BLaER1 treated with 17β-estradiol and CSF1 and Interleukin-3, amounts not matched to agents 10 nM and 100 nM (cell line): ENCODE results near the gene SLC35F6.
"Not testable (repeated sequence)": the region's sequence is repeated elsewhere in the genome, so short reads cannot be mapped to it uniquely, and the experiment has no call there.

Experiments
- H3K27ac ChIP-seq, 11 experiments: shearing (Covaris generic); formaldehyde crosslinking; 2 replicates each; pipeline ENCODE4 v1.8.1; 2022
- H3K27me3 ChIP-seq, 11 experiments: shearing (Covaris generic); formaldehyde crosslinking; 2 replicates each; pipeline ENCODE4 v1.8.1; 2022
- H3K36me3 ChIP-seq, 11 experiments: shearing (Covaris generic); formaldehyde crosslinking; 2 replicates each; pipeline ENCODE4 v1.8.1; 2022
- H3K4me1 ChIP-seq, 10 experiments: shearing (Covaris generic); formaldehyde crosslinking; 2 replicates each; pipeline ENCODE4 v1.8.1; 2022
- H3K4me2 ChIP-seq, 11 experiments: shearing (Covaris generic); formaldehyde crosslinking; 2 replicates each; pipeline ENCODE4 v1.8.1; 2022
- H3K4me3 ChIP-seq, 10 experiments: shearing (Covaris generic); formaldehyde crosslinking; 2 replicates each; pipeline ENCODE4 v1.8.1; 2022
- H3K9ac ChIP-seq, 11 experiments: shearing (Covaris generic); formaldehyde crosslinking; 2 replicates each; pipeline ENCODE4 v1.8.1; 2022
- H3K9me3 ChIP-seq, 11 experiments: shearing (Covaris generic); formaldehyde crosslinking; replicated peaks in 1 of 11; 2 replicates each; pipeline ENCODE4 v1.8.1; 2022
- H4K20me1 ChIP-seq, 11 experiments: shearing (Covaris generic); formaldehyde crosslinking; 2 replicates each; pipeline ENCODE4 v1.8.1; 2022
- Cebpa-rat ChIP-seq, 11 experiments: shearing (Covaris generic); IDR thresholded peaks; 2 replicates each; pipeline ENCODE4 v1.8.1; 2022

Gene SLC35F6

DNA sequence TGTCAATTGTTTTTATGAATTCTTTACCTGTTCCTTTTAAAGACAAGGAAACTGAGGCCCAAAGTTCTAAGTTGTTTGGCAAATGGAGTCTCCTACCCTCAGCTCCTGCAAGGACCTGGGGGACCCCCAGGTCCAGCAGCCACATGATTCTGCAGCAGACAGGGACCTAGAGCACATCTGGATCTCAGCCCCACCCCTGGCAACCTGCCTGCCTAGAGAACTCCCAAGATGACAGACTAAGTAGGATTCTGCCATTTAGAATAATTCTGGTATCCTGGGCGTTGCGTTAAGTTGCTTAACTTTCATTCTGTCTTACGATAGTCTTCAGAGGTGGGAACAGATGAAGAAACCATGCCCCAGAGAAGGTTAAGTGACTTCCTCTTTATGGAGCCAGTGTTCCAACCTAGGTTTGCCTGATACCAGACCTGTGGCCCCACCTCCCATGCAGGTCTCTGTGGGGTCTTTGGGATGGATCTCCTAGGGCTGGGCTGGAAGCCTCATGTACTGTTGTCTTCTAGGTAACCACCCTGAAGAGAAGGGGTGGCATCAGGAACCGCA is 16.2 kb downstream of the SLC35F6 start:
- H3K9me3 ChIP-seq: peaks cover 0 to 17% (median 0%) of the 10 kb centered on the region in 11 experiments; a peak in 9 of 22 replicates
- no peak overlapping the region for H3K4me2 ChIP-seq
- peaks cover 6 to 18% (median 7%) of the 10 kb centered on the region in 10 experiments; a peak in 16 of 20 replicates for H3K4me1 ChIP-seq
- peaks cover 0 to 37% (median 19%) of the 10 kb centered on the region in 11 experiments; a peak in 18 of 22 replicates for H4K20me1 ChIP-seq
- H3K27ac ChIP-seq: no peak overlapping the region
- no peak for TF ChIP-seq Cebpa-rat (IDR thresholded peaks at IDR 0.05)
- peaks cover 60 to 73% (median 64%) of the 10 kb centered on the region in 11 experiments for H3K36me3 ChIP-seq
- no peak overlapping the region for H3K4me3 ChIP-seq
- no peaks in the 10 kb centered on the region for H3K27me3 ChIP-seq
- no peak overlapping the region for H3K9ac ChIP-seq

DNA sequence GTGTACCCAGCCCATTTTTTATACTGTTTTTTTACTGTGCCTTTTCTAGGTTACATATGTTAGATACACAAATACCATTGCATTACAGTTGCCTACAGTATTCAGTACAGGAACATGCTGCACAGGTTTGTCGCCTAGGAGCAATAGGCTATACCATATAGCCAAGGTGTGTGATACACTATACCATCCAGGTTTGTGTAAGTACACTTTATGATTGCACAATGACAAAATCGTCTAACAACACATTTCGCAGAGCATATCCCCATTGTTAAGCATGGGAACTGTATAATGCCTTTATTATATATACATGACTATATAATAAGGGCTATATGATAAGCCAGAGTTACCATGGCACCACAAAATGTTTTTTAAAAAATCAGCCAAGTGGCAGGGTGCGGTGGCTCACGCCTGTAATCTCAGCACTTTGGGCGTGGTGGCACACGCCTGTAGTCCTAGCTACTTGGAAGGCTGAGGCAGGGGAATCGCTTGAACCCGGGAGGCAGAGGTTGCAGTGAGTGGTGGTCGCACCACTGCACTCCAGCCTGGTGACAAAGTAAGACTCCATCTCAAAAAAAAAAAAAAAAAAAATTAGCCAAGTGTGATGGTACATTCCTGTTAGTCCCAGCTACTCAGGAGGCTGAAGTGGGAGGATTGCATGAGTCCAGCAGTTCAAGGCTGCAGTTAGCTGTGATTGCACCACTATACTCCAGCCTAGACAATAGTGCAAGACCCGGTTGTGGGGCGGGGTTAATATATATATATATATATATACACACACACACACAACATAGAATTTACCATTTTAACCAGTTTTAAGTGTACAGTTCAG is 19.0 kb downstream of the SLC35F6 start:
- Histone ChIP-seq H3K27me3 (no peaks in the 10 kb centered on the region), H3K9ac (no peak overlapping the region), H3K4me2 (no peak overlapping the region), H3K27ac (no peak overlapping the region), H3K36me3 (peaks cover 32 to 45% (median 38%) of the 10 kb centered on the region in 11 experiments), H3K4me1 (peaks cover 22 to 37% (median 25%) of the 10 kb centered on the region in 10 experiments), H3K9me3 (peaks cover 0 to 17% (median 0%) of the 10 kb centered on the region in 11 experiments; a peak in 9 of 22 replicates), H3K4me3 (no peak overlapping the region), H4K20me1 (peaks cover 0 to 10% (median 3%) of the 10 kb centered on the region in 11 experiments; a peak in 5 of 22 replicates)
- TF ChIP-seq Cebpa-rat (IDR thresholded peaks at IDR 0.05): no peak

DNA sequence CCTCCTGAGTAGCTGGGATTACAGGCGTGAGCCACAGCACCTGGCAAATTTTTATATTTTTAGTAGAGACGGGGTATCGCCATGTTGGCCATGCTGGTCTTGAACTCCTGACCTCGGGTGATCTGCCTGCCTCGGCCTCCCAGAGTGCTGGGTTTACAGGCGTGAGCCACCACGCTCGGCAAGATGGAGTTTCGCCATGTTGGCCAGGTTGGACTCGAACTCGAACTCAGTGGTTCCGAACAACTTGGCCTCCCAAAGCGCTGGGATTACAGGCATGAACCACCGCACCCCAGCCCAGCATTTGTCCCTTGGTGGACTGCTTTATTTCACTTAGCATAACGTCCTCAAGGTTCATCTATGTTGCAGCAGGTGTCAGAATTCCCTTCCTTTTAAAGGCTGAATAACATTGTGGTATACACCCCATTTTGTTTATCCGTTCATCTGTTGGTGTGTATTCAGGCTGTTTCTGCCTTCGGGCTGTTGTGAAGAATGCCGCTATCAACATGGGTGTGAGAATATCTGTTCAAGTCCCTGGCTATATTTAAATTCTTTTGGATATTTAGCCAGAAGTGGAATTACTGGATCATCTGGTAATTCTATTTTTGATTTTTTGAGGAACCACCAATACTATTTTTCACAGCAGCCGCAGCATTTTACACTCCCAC is 20.6 kb downstream of the SLC35F6 start:
- peaks cover 18 to 39% (median 35%) of the 10 kb centered on the region in 11 experiments for H3K36me3 ChIP-seq
- peak overlapping the region in 9 of 11 experiments; percentile 64 to 93 (median 69); a peak in 13 of 22 replicates for H3K9ac ChIP-seq
- H3K4me3 ChIP-seq: peak overlapping the region; percentile 55 to 89 (median 80); a peak in 17 of 20 replicates
- no peaks in the 10 kb centered on the region for H3K27me3 ChIP-seq
- H3K4me2 ChIP-seq: peak overlapping the region; percentile 69 to 96 (median 83); a peak in 20 of 22 replicates
- no peak for TF ChIP-seq Cebpa-rat (IDR thresholded peaks at IDR 0.05)
- peaks cover 0 to 16% (median 0%) of the 10 kb centered on the region in 11 experiments; a peak in 2 of 22 replicates for H4K20me1 ChIP-seq
- H3K9me3 ChIP-seq: peaks cover 0 to 19% (median 8%) of the 10 kb centered on the region in 11 experiments; a peak in 15 of 22 replicates
- peaks cover 26 to 51% (median 33%) of the 10 kb centered on the region in 10 experiments for H3K4me1 ChIP-seq
- H3K27ac ChIP-seq: peak overlapping the region in 5 of 11 experiments; percentile 48 to 94 (median 64); a peak in 8 of 22 replicates

DNA sequence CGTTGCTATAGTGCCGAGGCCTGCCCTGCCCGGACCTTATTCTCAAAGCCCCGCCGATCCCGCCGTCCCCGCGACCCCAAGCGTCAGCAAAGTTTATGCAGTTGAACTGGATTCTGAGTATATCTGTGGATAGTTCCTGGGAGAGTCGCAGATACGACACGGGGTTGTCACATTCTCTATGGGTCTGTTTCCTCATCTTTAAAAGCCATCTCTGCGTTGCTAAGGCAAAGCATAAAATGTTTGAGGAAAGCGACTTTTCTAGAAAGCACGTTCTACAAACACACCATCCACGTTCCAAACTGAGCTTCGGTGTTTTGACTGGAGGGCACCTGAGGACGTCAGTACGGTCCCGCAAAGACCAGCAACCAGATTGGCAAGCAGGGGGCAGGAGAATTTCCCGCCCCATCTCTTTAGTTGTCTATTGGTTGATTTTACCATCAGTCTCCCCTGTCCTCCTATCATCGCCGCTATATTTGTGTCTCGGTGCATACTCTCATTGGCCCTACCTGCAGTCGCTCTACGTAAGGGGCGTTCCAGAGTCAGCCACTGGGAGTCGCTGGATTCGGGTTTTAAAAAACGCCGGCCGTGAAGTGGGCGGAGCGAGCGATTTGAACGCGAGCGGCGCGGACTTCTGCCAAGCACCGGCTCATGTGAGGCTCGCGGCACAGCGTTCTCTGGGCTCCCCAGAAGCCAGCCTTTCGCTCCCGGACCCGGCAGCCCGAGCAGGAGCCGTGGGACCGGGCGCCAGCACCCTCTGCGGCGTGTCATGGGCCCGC is 21.5 kb downstream of the SLC35F6 start, which contains the start of gene CENPA:
Gene CENPA (plus strand): TSS at position 626 of the 776 bp plus-strand sequence. CDS start 141 bp downstream, at position 767.
- Histone ChIP-seq H4K20me1 (peaks cover 0 to 16% (median 0%) of the 10 kb centered on the region in 11 experiments; a peak in 3 of 22 replicates), H3K4me2 (peak within 1 kb of the TSS; percentile 78 to 96 (median 89)), H3K9me3 (peaks cover 5 to 18% (median 16%) of the 10 kb centered on the region in 11 experiments; a peak in 21 of 22 replicates), H3K27ac (peak within 1 kb of the TSS; percentile 15 to 94 (median 85); a peak in 21 of 22 replicates), H3K9ac (peak within 1 kb of the TSS; percentile 78 to 93 (median 89)), H3K27me3 (no peaks in the 10 kb centered on the region), H3K4me1 (peaks cover 26 to 51% (median 33%) of the 10 kb centered on the region in 10 experiments), H3K36me3 (peaks cover 9 to 39% (median 35%) of the 10 kb centered on the region in 11 experiments), H3K4me3 (peak within 1 kb of the TSS; percentile 70 to 94 (median 82))
- TF ChIP-seq Cebpa-rat (IDR thresholded peaks at IDR 0.05): no peak

DNA sequence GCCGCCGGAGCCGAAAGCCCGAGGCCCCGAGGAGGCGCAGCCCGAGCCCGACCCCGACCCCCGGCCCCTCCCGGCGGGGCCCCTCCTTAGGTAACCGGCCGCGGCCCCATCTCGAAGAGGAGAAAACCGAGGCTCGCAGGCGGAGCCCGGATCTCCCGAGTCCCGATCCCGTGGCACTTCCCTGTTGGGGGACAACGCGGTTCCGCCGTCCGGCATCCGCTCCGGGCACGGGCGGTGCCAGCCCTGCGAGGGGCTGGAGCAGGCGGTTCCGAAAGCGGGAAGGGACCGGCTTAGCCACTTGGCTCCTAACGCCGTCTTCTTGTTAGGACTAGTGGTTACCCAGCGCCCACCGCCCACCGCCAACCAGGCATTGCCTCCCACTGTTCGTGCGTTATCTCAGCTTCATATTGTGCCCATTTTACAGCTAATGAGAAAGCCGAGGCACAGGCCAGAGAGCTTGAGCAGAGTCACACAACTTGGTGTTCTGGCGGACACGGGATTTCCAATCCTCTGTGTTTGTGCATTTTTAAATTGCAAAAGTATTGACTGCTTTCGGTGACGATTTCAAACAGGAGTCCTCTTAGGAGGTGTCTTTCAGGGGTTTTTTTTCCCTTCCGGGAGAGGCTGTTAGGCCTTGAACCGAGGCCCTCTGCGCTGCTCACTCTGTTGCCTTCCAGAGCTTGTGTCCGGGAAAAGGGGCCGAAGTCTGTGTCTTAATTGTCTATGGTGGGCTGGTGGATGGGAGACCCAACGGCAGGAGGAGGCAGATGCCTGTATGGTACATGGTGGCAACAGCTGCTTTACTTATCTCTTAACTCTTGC is 22.3 kb downstream of the SLC35F6 start:
- Histone ChIP-seq H3K4me3 (peak overlapping the region; percentile 70 to 94 (median 82)), H3K9ac (peak overlapping the region; percentile 78 to 93 (median 89)), H3K9me3 (peaks cover 9 to 25% (median 15%) of the 10 kb centered on the region in 11 experiments; a peak in 20 of 22 replicates), H3K27ac (peak overlapping the region in 10 of 11 experiments; percentile 57 to 94 (median 86); a peak in 20 of 22 replicates), H3K27me3 (no peaks in the 10 kb centered on the region), H4K20me1 (peaks cover 0 to 16% (median 2%) of the 10 kb centered on the region in 11 experiments; a peak in 6 of 22 replicates), H3K36me3 (peaks cover under 1 to 39% (median 35%) of the 10 kb centered on the region in 11 experiments), H3K4me2 (peak overlapping the region; percentile 73 to 94 (median 89)), H3K4me1 (peaks cover 26 to 45% (median 33%) of the 10 kb centered on the region in 10 experiments)
- no peak for TF ChIP-seq Cebpa-rat (IDR thresholded peaks at IDR 0.05)

DNA sequence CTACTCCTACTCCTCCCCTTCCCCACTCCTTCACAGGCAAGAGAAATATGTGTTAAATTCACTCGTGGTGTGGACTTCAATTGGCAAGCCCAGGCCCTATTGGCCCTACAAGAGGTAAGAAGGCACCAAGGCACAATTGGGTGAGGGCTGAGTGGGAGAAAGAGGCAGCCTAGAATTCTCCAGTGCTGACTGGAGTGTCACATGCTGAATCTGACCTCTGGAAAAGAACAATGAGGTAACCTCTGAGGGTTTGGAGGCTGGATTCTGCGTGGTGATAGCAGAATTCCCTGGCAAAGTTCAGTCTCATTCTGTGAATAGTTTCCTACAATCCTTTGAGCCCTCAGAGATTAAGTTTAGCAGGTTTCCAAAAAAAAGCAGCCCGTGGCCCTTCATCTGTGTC is 28.6 kb downstream of the SLC35F6 start:
- peaks cover 6 to 18% (median 12%) of the 10 kb centered on the region in 10 experiments; a peak in 17 of 20 replicates for H3K4me1 ChIP-seq
- H3K9me3 ChIP-seq: peaks cover 10 to 25% (median 15%) of the 10 kb centered on the region in 11 experiments; a peak in 20 of 22 replicates
- H4K20me1 ChIP-seq: peaks cover 0 to 24% (median 5%) of the 10 kb centered on the region in 11 experiments; a peak in 7 of 22 replicates
- no peak overlapping the region for H3K4me3 ChIP-seq
- peaks cover 10 to 98% (median 91%) of the 10 kb centered on the region in 11 experiments for H3K36me3 ChIP-seq
- H3K27ac ChIP-seq: no peak overlapping the region
- H3K4me2 ChIP-seq: no peak overlapping the region
- no peak overlapping the region for H3K9ac ChIP-seq
- H3K27me3 ChIP-seq: no peaks in the 10 kb centered on the region
- no peak for TF ChIP-seq Cebpa-rat (IDR thresholded peaks at IDR 0.05)

DNA sequence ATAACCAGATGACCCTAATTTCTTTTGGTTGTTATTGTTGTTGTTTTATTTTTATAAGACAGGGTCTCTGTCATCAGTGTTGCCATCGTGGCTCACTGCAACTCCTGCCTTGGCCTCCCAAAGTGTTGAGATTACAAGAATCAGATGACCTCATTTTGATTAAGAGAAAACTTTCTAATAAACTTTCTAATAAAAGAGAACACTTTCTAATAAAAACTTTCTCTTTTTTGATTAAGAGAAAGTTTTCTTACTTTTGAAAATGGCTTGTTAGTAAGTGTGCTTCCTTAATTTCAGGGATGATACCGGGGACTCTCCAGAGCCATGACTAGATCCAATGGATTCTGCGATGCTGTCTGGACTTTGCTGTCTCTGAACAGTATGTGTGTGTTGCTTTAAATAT is 29.4 kb downstream of the SLC35F6 start:
- Histone ChIP-seq H3K27me3 (no peaks in the 10 kb centered on the region), H3K27ac (no peak overlapping the region), H3K4me3 (no peak overlapping the region), H3K9ac (no peak overlapping the region), H3K36me3 (peaks cover 10 to 98% (median 93%) of the 10 kb centered on the region in 11 experiments), H3K9me3 (peaks cover 10 to 25% (median 15%) of the 10 kb centered on the region in 11 experiments; a peak in 20 of 22 replicates), H3K4me1 (peaks cover 0 to 10% (median 4%) of the 10 kb centered on the region in 10 experiments; a peak in 9 of 20 replicates), H3K4me2 (no peak overlapping the region), H4K20me1 (peaks cover 0 to 20% (median 5%) of the 10 kb centered on the region in 11 experiments; a peak in 7 of 22 replicates)
- TF ChIP-seq Cebpa-rat (IDR thresholded peaks at IDR 0.05): no peak

DNA sequence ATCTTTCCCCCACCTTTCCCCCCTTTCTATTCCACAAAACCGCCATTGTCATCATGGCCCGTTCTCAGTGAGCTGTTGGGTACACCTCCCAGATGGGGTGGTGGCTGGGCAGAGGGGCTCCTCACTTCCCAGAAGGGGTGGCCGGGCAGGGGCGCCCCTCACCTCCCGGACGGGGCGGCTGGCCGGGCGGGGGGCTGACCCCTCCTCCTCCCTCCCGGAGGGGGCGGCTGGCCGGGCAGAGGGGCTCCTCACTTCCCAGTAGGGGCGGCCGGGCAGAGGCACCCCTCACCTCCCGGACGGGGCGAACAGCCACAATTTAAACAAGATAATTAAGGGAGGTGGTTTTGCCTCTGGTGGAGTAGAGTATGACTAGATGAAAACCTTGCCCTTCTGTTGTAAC is 31.1 kb downstream of the SLC35F6 start:
- Histone ChIP-seq H3K36me3 (peaks cover 10 to 98% (median 90%) of the 10 kb centered on the region in 11 experiments), H3K9me3 (peaks cover 8 to 12% (median 10%) of the 10 kb centered on the region in 11 experiments; a peak in 20 of 22 replicates), H4K20me1 (peaks cover 0 to 14% (median 5%) of the 10 kb centered on the region in 11 experiments; a peak in 7 of 22 replicates)
- not testable (repeated sequence) for H3K27me3 ChIP-seq, H3K9ac ChIP-seq, H3K4me3 ChIP-seq, H3K4me1 ChIP-seq, H3K27ac ChIP-seq, H3K4me2 ChIP-seq
